ENCODE measurements around the gene ACTN4.
A peak's percentile ranks its signal among the peaks of the same experiment; 100 is the strongest.
"Not testable (repeated sequence)": the region's sequence is repeated elsewhere in the genome, so short reads cannot be mapped to it uniquely, and the experiment has no call there.

Gene ACTN4

GRCh38 chr19:38736413-38737280 is 89.2 kb downstream of the ACTN4 start:
- DNase-seq (ENCODE audit: low read depth in 2 of 2): peak; percentile 47 to 58

DNA sequence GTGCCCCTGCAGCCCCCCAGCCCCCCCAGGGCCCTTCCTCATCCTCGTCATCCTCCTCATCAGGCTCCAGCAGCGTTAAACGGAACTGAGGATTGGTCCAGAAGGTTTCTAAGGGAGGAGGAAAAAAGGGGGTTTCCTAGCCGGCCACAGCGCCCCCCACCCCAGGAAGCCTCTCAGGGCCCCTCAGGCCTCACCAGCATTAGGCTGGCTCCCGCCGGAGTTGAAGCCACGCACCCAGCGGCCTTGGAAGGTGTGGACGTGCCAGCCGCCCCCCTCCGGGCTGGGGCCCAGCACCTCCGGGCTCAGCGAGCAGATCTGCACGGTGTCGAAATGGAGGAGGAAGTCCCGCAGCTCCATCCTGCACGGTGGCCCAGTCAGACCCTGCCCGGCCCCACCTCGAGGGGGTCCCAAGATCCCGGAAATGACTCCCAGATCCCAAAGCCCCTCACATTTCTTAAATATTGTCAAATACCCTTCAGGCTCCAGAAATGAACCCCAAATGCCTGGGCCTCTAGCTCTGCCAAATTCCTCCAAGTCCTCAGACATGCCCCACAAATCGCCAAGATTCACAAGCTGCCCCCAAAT is 89.9 kb downstream of the ACTN4 start:
- no peak for DNase-seq (ENCODE audit: low read depth in 2 of 2)

DNA sequence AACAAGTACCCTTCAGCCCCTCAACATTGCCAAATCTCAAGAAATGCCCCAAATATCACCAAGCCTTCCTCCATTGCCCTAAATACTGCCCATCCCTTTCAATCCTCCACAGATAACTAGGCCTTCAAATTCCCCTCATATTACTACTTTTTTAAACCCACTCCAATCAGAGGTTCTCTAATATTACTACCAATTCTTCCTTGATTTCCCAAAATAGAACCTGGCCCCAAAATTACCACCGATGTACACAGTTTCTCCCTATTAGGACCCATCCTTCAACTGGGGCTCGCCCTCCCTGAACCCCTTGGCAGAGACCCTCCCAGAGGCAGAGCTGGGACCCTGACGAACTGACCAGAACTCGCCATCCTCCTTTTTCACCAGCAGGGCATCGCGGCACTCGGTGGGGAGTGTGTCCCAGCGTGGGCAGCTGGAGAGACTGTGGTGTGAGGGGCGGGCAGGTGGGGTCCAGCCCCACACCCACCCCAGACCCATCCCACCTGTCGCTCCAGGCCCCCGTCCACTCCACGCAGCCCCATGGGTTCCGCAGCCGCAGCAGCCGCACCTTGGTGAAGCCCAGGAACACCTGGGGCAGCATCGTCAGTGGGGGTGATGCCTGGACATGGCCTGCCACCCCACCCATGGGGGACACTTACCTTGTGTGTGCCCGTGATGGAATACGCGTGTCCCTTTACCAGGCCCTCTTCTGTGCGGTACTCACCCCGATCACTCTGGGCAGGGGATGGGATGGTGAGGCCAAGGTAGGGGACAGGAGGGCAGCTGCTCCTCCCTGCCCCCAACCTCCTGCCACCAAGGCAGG is 90.7 kb downstream of the ACTN4 start:
- DNase-seq (ENCODE audit: low read depth in 2 of 2): no peak

- DNase-seq (ENCODE audit: low read depth in 2 of 2): no peak
These were observed 92.2 kb downstream of the ACTN4 start for GRCh38 chr19:38739440-38740256.

- no peak for DNase-seq (ENCODE audit: low read depth in 2 of 2)
These were observed 92.8 kb downstream of the ACTN4 start for GRCh38 chr19:38740257-38740592.

DNA sequence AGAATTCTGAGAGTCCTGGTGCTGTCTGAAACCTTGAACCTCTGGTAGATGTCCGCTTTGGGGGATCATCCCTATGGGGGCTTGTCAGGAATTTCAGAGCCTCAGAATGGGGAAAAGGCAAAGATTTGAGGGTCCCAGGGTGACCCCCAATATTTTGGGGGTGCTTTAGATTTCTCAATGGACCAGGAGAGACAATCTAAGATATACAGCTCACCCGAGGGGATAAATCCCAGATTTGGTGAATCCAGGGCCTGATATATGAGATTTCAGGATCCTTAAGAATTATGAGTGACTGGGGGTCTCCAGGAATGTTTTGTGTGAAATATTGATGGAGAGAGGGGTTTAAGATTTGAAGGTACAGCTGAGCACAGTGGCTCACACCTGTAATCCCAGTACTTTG is 93.5 kb downstream of the ACTN4 start:
- DNase-seq (ENCODE audit: low read depth in 2 of 2): no peak

- no peak for DNase-seq (ENCODE audit: low read depth in 2 of 2)
These were observed 94.2 kb downstream of the ACTN4 start for GRCh38 chr19:38741670-38742069.

DNA sequence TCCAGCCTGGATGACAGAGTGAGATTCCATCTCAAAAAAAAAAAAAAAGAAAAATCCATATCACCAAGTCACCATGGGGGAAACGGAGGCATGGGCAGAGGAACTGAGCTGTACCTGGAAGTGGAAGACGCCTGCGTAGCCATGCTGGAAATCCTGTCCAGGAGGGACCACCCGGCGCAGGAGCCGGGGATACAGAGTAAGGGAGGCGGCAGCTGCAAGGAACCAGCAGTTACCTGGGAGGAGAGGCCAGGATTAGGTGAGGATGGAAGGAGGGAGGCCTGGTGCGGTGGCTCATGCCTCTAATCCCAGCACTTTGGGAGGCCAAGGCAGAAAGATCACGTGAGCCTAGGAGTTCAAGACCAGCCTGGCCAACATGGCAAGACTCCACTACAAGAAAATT is 94.8 kb downstream of the ACTN4 start:
- no peak for DNase-seq (ENCODE audit: low read depth in 2 of 2)

DNA sequence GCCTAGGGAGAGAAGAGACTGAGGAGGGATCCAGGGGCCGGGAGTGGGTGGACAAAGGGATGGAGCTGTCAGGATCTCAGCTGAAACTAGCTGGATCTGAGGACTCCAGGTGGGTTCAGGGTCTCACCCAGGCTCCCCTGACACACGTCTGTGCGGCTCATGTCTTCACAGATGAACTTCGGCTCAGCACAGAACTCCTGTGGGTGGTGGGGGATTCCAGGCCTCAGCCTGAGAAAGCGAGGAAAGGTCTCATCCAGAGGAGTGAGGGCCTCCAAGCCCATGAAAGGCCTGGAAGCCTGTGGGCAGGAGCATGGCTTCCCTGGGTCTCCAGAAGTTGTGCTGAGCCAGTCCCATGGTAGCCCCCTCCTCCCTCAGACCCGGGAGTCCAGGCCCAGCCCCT is 95.5 kb downstream of the ACTN4 start:
- no peak for DNase-seq (ENCODE audit: low read depth in 2 of 2)

GRCh38 chr19:38743394-38744297 is 96.2 kb downstream of the ACTN4 start:
- no peak for DNase-seq (ENCODE audit: low read depth in 2 of 2)

DNA sequence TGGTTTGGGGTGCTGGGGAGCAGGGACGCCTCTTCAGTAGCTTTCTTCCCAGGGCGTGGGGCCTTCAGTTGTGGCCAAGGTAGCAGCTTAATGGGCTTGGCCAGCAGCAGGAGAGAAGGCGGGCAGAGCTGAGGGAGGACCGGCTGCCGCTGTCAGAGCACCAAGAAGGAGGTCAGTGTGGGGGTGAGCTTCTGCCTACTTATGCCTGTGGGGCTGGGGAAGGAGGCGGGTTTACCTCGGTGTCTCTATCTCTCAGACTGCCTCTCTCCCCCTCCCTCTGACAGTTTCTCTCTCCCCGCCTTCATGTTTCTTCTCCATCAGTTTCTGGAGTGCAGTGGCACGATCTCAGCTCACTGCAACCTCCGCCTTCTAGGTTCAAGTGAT is 96.8 kb downstream of the ACTN4 start, which contains the start of gene CAPN12:
TSS of gene CAPN12 (minus strand) at position 177 of the 384 bp plus-strand sequence. CDS start 309 bp downstream, outside the sequence.
- no peak for DNase-seq (ENCODE audit: low read depth in 2 of 2)

DNA sequence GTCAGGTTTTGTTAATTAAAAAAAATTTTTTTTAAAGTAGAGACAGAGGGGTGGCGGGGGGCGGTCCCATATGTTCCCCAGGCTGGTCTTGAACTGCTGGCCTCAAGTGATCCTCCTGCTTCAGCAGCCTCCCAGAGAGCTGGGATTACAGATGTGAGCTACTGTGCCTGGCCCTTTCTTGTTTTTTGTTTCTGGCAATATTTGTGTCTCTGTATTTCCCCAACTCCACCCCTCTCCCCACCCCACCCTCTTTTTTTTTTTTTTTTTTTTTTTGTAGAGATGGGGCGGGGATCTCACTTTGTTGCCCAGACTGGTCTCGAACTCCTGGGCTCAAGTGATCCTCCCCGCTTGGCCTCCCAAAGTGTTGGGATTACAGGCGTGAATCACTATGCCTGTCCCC is 97.4 kb downstream of the ACTN4 start:
- no peak for DNase-seq (ENCODE audit: low read depth in 2 of 2)

GRCh38 chr19:38745316-38745715 is 97.9 kb downstream of the ACTN4 start:
- no peak for DNase-seq (ENCODE audit: low read depth in 2 of 2)

DNA sequence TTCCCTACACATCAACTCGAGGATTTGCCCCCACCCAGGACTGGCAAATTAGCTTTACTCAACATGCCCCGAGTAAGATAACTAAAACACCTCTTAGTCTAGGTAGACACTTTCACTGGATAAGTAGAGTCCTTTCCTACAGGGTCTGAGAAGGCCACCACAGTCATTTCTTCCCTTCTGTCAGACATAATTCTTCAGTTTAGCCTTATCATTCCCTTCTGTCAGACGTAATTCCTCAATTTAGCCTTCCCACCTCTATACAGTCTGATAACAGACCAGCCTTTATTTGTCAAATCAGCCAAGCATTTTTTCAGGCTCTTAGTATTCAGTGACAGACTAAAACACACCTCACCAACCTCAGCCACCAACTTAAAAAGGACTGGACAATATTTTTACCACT is 106.3 kb downstream of the ACTN4 start:
- DNase-seq (ENCODE audit: low read depth in 2 of 2): not testable (repeated sequence)

GRCh38 chr19:38754196-38754595 is 106.7 kb downstream of the ACTN4 start:
- DNase-seq (ENCODE audit: low read depth in 2 of 2): not testable (repeated sequence)

GRCh38 chr19:38759590-38760003 is 112.1 kb downstream of the ACTN4 start:
- DNase-seq (ENCODE audit: low read depth in 2 of 2): no peak

- not testable (repeated sequence) for DNase-seq (ENCODE audit: low read depth in 2 of 2)
These were observed 113.5 kb downstream of the ACTN4 start for GRCh38 chr19:38760805-38761517.

- not testable (repeated sequence) for DNase-seq (ENCODE audit: low read depth in 2 of 2)
These were observed 114.5 kb downstream of the ACTN4 start for GRCh38 chr19:38761884-38762389.

DNA sequence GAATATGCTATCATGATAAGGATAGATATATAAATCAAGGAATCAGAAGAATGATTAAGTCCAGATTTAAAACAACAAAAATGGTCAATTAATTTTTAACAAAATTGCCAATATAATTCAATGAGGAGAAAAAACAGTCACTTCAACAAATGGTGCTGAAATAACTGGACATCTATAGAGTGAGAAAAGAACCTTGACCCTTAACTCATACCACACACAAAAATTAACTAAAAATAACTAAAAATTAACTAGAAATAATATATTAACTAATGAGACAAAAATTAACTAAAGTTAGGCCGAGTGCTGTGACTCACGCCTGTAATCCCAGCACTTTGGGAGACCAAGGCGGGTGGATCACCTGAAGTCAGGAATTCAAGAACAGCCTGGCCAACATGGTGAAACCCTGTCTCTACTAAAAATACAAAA is 116.4 kb downstream of the ACTN4 start:
- DNase-seq (ENCODE audit: low read depth in 2 of 2): no peak

- no peak for DNase-seq (ENCODE audit: low read depth in 2 of 2)
These were observed 117.8 kb downstream of the ACTN4 start for GRCh38 chr19:38765214-38765613.

Data from activated CD4-positive, alpha-beta T cell treated with anti-CD3 and anti-CD28 coated beads for 24 hours (primary cell).